LoVo (cell line): ENCODE measurements around the gene PNPLA7.
"Not testable (repeated sequence)": the region's sequence is repeated elsewhere in the genome, so short reads cannot be mapped to it uniquely, and the experiment has no call there.

Experiments
- DNase-seq: peaks from one replicate; pipeline ENCODE4 v3.0.0-alpha.2; 2016; ENCODE audit warnings: low spot score

Gene PNPLA7

GRCh38 chr9:137540536-137540935 is 9.7 kb downstream of the PNPLA7 start:
- no peak for DNase-seq

- DNase-seq = no peak
Measured at GRCh38 chr9:137538058-137538457, 12.1 kb downstream of the PNPLA7 start.

- DNase-seq = not testable (repeated sequence)
Measured at GRCh38 chr9:137536594-137537131, 13.5 kb downstream of the PNPLA7 start.

GRCh38 chr9:137535120-137535428 is 15.1 kb downstream of the PNPLA7 start:
- no peak for DNase-seq

- peak; percentile 72 for DNase-seq
Measured at GRCh38 chr9:137534256-137535119, 15.7 kb downstream of the PNPLA7 start.

GRCh38 chr9:137532891-137533468 is 17.2 kb downstream of the PNPLA7 start:
- DNase-seq = not testable (repeated sequence)

- DNase-seq = no peak
Measured at GRCh38 chr9:137531099-137531765, 19.0 kb downstream of the PNPLA7 start.

GRCh38 chr9:137530331-137530730 is 19.9 kb downstream of the PNPLA7 start:
- no peak for DNase-seq

GRCh38 chr9:137524981-137525317 is 25.3 kb downstream of the PNPLA7 start:
- no peak for DNase-seq

GRCh38 chr9:137524161-137524980 is 25.8 kb downstream of the PNPLA7 start:
- no peak for DNase-seq

- no peak for DNase-seq
Measured at GRCh38 chr9:137522746-137523455, 27.3 kb downstream of the PNPLA7 start.

GRCh38 chr9:137521405-137521985 is 28.7 kb downstream of the PNPLA7 start:
- no peak for DNase-seq

GRCh38 chr9:137520614-137521404 is 29.4 kb downstream of the PNPLA7 start:
- no peak for DNase-seq

- no peak for DNase-seq
Measured at GRCh38 chr9:137519553-137519952, 30.6 kb downstream of the PNPLA7 start.

GRCh38 chr9:137518661-137519459 is 31.3 kb downstream of the PNPLA7 start:
- not testable (repeated sequence) for DNase-seq

GRCh38 chr9:137516144-137516917 is 33.9 kb downstream of the PNPLA7 start:
- no peak for DNase-seq

- DNase-seq = no peak
Measured at GRCh38 chr9:137515338-137515724, 34.9 kb downstream of the PNPLA7 start.

GRCh38 chr9:137514691-137515337 is 35.4 kb downstream of the PNPLA7 start:
- DNase-seq = no peak
